IMR-90 (cell line): ENCODE data around the gene SLC22A4. TPM values are rescaled to one million over a fixed set of nuclear protein-coding genes. Genes with fewer than 3 reads are reported as not detected.

Source experiments
- ATAC-seq: fragments of 200-7000 bp; cut with Tn5 transposase; 2 replicates; pipeline ENCODE4 v1.9.1; 2020; ENCODE audit warnings: low read depth, mild to moderate bottlenecking, moderate library complexity
- BruUV-seq: library from RNA; stranded (reverse); fragments of 400-500 nt; replicated peaks from 2 replicates; lab custom pipeline; 2021; lab: Mats Ljungman, UMichigan
- CTCF ChIA-PET: fragments of 300-600 bp; formaldehyde crosslinking; extraction: SDS; loops from one replicate; lab custom pipeline; 2021; ENCODE audit warnings: antibody characterized with exemption; lab: Yijun Ruan, JAX
- POLR2A ChIA-PET: fragments of 300-600 bp; sonication (Branson Sonifier 250); formaldehyde crosslinking; loops from one replicate; lab custom pipeline; 2022; ENCODE audit warnings: antibody characterized with exemption; ENCODE audit not compliant: unreplicated experiment; lab: Charles Lee
- DNase-seq: peaks from one replicate; pipeline ENCODE4 v3.0.0; 2013
- H2AFZ ChIP-seq: replicated peaks from 2 replicates; pipeline ENCODE3; 2013; ENCODE audit warnings: low read length, mild to moderate bottlenecking; ENCODE audit not compliant: poor library complexity
- H2AK5ac ChIP-seq: 2 replicates; pipeline ENCODE4 v1.6.1; 2013; ENCODE audit warnings: low read depth, low read length, inconsistent platforms
- H2AK9ac ChIP-seq: replicated peaks from 2 replicates; pipeline ENCODE3; 2013; ENCODE audit warnings: mild to moderate bottlenecking, low read depth, low read length, moderate library complexity; ENCODE audit not compliant: poor library complexity
- H2BK120ac ChIP-seq: 2 replicates; pipeline ENCODE4 v1.6.1; 2013; ENCODE audit warnings: low read depth, low read length, inconsistent platforms
- H2BK15ac ChIP-seq: 3 replicates; pipeline ENCODE4 v1.6.1; 2013; ENCODE audit warnings: low read depth, low read length, inconsistent platforms
- H2BK20ac ChIP-seq: 2 replicates; pipeline ENCODE4 v1.6.1; 2013; ENCODE audit warnings: low read depth, mild to moderate bottlenecking, inconsistent platforms, low read length, moderate library complexity
- H2BK5ac ChIP-seq: 2 replicates; pipeline ENCODE4 v1.6.1; 2013; ENCODE audit warnings: mild to moderate bottlenecking, low read depth, low read length, inconsistent platforms; ENCODE audit not compliant: poor library complexity, severe bottlenecking
- H3K14ac ChIP-seq: replicated peaks from 2 replicates; pipeline ENCODE4 v1.6.1; 2013; ENCODE audit warnings: low read depth, low read length, inconsistent platforms
- H3K18ac ChIP-seq: 2 replicates; pipeline ENCODE4 v1.6.1; 2013; ENCODE audit warnings: low read depth, low read length, control low read depth
- H3K23ac ChIP-seq: 2 replicates; pipeline ENCODE4 v1.6.1; 2013; ENCODE audit warnings: low read depth, low read length, inconsistent platforms
- H3K27ac ChIP-seq: 2 replicates; pipeline ENCODE4 v1.5.1; 2013; ENCODE audit warnings: mild to moderate bottlenecking, control low read depth, low read length; ENCODE audit not compliant: insufficient read depth
- H3K27me3 ChIP-seq: 2 replicates; pipeline ENCODE4 v1.6.1; 2013; ENCODE audit warnings: low read length; ENCODE audit not compliant: control insufficient read depth, insufficient read depth
- H3K36me3 ChIP-seq: 2 replicates; pipeline ENCODE4 v1.6.1; 2013; ENCODE audit warnings: low read length, mixed read lengths; ENCODE audit not compliant: control insufficient read depth, insufficient read depth
- H3K4ac ChIP-seq: 2 replicates; pipeline ENCODE4 v1.6.1; 2013; ENCODE audit warnings: low read depth, low read length, inconsistent platforms
- H3K4me1 ChIP-seq: 2 replicates; pipeline ENCODE4 v1.6.1; 2013; ENCODE audit warnings: low read length, mixed read lengths; ENCODE audit not compliant: control insufficient read depth, insufficient read depth
- H3K4me2 ChIP-seq: 2 replicates; pipeline ENCODE4 v1.6.1; 2013; ENCODE audit warnings: low read depth, mild to moderate bottlenecking, control low read depth, low read length, moderate library complexity
- H3K4me3 ChIP-seq: 2 replicates; pipeline ENCODE4 v1.5.1; 2013; ENCODE audit warnings: low read depth, mild to moderate bottlenecking, control low read depth, low read length, moderate library complexity; ENCODE audit not compliant: insufficient read depth
- H3K56ac ChIP-seq: 2 replicates; pipeline ENCODE4 v1.6.1; 2013; ENCODE audit warnings: low read length, inconsistent platforms; ENCODE audit not compliant: insufficient read depth; ENCODE audit errors: extremely low read depth
- H3K79me1 ChIP-seq, 2 experiments: 2 replicates each; pipeline ENCODE4 v1.6.1; 2013; ENCODE audit warnings: low read length in 2 of 2, inconsistent platforms in 1 of 2, low read depth in 1 of 2
- H3K9ac ChIP-seq: 2 replicates; pipeline ENCODE4 v1.6.1; 2013; ENCODE audit warnings: low read depth, low read length, control low read depth
- H3K9me1 ChIP-seq: 2 replicates; pipeline ENCODE4 v1.6.1; 2013; ENCODE audit warnings: low read length, inconsistent platforms; ENCODE audit not compliant: insufficient read depth
- H3K9me3 ChIP-seq: 2 replicates; pipeline ENCODE4 v1.6.1; 2013; ENCODE audit warnings: low read length; ENCODE audit not compliant: control insufficient read depth, insufficient read depth
- H4K20me1 ChIP-seq: 2 replicates; pipeline ENCODE4 v1.6.1; 2013; ENCODE audit warnings: low read length, inconsistent platforms; ENCODE audit not compliant: insufficient read depth
- H4K5ac ChIP-seq: 2 replicates; pipeline ENCODE4 v1.6.1; 2013; ENCODE audit warnings: mild to moderate bottlenecking, low read depth, low read length, control low read depth
- H4K8ac ChIP-seq, 2 experiments: 2 replicates each; pipeline ENCODE4 v1.6.1; 2013; ENCODE audit warnings: low read depth in 2 of 2, low read length in 2 of 2, control low read depth in 1 of 2, inconsistent platforms in 1 of 2
- H4K91ac ChIP-seq: 2 replicates; pipeline ENCODE4 v1.6.1; 2013; ENCODE audit warnings: low read depth, low read length, inconsistent platforms; ENCODE audit not compliant: insufficient read depth
- BHLHE40 ChIP-seq: fragments of 150-350 bp; IDR thresholded peaks from 2 replicates; pipeline ENCODE4 v1.6.1; 2016; ENCODE audit warnings: mild to moderate bottlenecking, low read depth, low read length
- CEBPB ChIP-seq: IDR thresholded peaks from 2 replicates; pipeline ENCODE4 v1.6.1; 2012; ENCODE audit warnings: low read depth, low read length, improper control_type of control experiment
- CHD1 ChIP-seq: IDR thresholded peaks from 2 replicates; pipeline ENCODE4 v1.6.1; 2012; ENCODE audit warnings: low read depth, low read length, improper control_type of control experiment
- FOS ChIP-seq: fragments of 150-350 bp; IDR thresholded peaks from 2 replicates; pipeline ENCODE4 v1.6.1; 2016; ENCODE audit warnings: low read depth, low read length
- MAFK ChIP-seq: IDR thresholded peaks from 2 replicates; pipeline ENCODE4 v1.6.1; 2012; ENCODE audit warnings: low read depth, low read length, improper control_type of control experiment
- MAZ ChIP-seq: IDR thresholded peaks from 2 replicates; pipeline ENCODE4 v1.6.1; 2012; ENCODE audit warnings: low read depth, mild to moderate bottlenecking, low read length, improper control_type of control experiment, moderate library complexity, borderline replicate concordance
- NFE2L2 ChIP-seq: fragments of 150-350 bp; IDR thresholded peaks from 2 replicates; pipeline ENCODE4 v1.6.1; 2016; ENCODE audit warnings: low read depth, mild to moderate bottlenecking, low read length
- RAD21 ChIP-seq: IDR thresholded peaks from 2 replicates; pipeline ENCODE4 v1.6.1; 2012; ENCODE audit warnings: low read length, improper control_type of control experiment
- RCOR1 ChIP-seq: IDR thresholded peaks from 2 replicates; pipeline ENCODE4 v1.6.1; 2012; ENCODE audit warnings: mild to moderate bottlenecking, low read length, improper control_type of control experiment; ENCODE audit not compliant: insufficient replicate concordance
- RFX5 ChIP-seq: IDR thresholded peaks from 2 replicates; pipeline ENCODE4 v1.8.0; 2012; ENCODE audit warnings: low read depth, mild to moderate bottlenecking, low read length, moderate library complexity
- SMC3 ChIP-seq: fragments of 150-350 bp; IDR thresholded peaks from 2 replicates; pipeline ENCODE4 v1.6.1; 2016; ENCODE audit warnings: low read depth, mild to moderate bottlenecking, antibody characterized with exemption, low read length, moderate library complexity
- WGBS, 2 experiments: methylation state at CpG; one replicate each; pipeline versions ENCODE4 v1.1.5 to v1.1.7; 2013; ENCODE audit warnings: missing lambda C conversion rate in 2 of 2; ENCODE audit not compliant: insufficient read length in 1 of 2; ENCODE audit errors: extremely low coverage in 2 of 2; 5-methylcytosine and 5-hydroxymethylcytosine counted together
- dilution Hi-C: fragments of 300-500 bp; cut with HindIII; formaldehyde crosslinking; loops from one replicate; pipeline ENCODE4 v1.14.3; 2018; ENCODE audit warnings: low sequenced_read_pairs; ENCODE audit not compliant: unreplicated experiment
- in situ Hi-C: fragments of 300-500 bp; cut with MboI; formaldehyde crosslinking; loops from 3 replicates; pipeline ENCODE4 v1.14.3; 2019; ENCODE audit warnings: low sequenced_read_pairs, inconsistent platforms, mixed read lengths
- intact Hi-C: fragments of 100-400 bp; cut with micrococcal nuclease; formaldehyde crosslinking; loops from 2 replicates; pipeline ENCODE4 v1.10.0; 2022
- polyA plus RNA-seq, 3 experiments: library from polyadenylated mRNA; depleted of rRNA; stranded (reverse); fragments of >200 nt; gene quantifications; 2 replicates each; pipeline ENCODE4 v1.2.3, GENCODE V29; 2012; ENCODE audit warnings: low replicate concordance in 1 of 3
- total RNA-seq: library from RNA; depleted of rRNA; stranded (reverse); fragments of >200 nt; gene quantifications from 2 replicates; pipeline ENCODE4 v1.2.3, GENCODE V29; 2012
- TF ChIP-seq, protein P1 (sequence below): fragments of 150-350 bp; IDR thresholded peaks from 2 replicates; pipeline ENCODE4 v1.6.1; 2017; ENCODE audit warnings: mild to moderate bottlenecking, antibody characterized with exemption, low read length, low read depth
- TF ChIP-seq, protein P2 (sequence below): conservative IDR thresholded peaks from 2 replicates; pipeline ENCODE4 v1.5.1; 2012; ENCODE audit warnings: mild to moderate bottlenecking, low read depth, low read length, improper control_type of control experiment

The SLC22A4 gene
- total and polyA plus RNA-seq, 2 of the 4 experiments (the other 2 are of a cell fraction) = 2.6 to 3.2 TPM

DNA sequence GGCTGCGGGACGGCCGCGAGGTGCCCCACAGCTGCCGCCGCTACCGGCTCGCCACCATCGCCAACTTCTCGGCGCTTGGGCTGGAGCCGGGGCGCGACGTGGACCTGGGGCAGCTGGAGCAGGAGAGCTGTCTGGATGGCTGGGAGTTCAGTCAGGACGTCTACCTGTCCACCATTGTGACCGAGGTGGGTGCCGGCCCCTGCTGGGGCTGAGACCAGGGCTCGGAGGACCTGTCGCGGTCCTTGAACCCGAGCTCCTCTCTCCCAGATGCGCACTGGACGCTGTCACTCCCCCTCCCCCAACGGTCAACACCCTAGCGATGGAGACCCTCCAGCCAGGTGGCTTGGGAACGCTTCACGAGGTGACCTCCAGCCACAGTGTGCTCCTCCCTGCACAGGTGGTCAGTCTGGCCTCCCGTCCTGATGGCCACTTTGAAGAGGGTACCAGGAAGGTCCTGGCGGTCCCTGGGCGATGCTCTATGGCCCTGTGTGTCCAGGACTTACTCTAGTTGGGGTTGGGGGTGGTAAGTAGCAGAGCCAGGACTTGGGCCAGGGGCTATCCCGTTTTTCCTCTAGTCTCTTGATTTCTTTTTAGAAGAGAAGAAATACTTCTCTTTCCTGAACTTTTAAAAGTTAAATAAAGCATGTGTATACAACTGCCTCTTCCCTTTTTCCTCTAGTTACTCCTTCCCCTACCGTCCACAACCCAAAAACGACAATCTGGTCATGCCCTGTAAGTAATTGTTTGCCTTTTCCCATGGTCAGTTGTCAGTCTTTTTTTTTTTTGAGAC lies 76.2 kb downstream of the SLC22A4 start:
- no peak overlapping the region for H3K56ac ChIP-seq
- DNase-seq (no peak), ATAC-seq (no peak)
- peak overlapping the region; percentile 88 for H3K4me3 ChIP-seq
- peaks cover 9% of the 10 kb centered on the region for H3K4me1 ChIP-seq
- no peaks in the 10 kb centered on the region for H4K20me1 ChIP-seq
- H2AFZ ChIP-seq = peak overlapping the region; percentile 100
- H4K91ac ChIP-seq = peak overlapping the region; percentile 71; the same call in 1 of the 2 replicates
- H3K79me1 ChIP-seq = peaks cover 0 to 10% of the 10 kb centered on the region in 2 experiments; a peak in 1 of 4 replicates
- in situ Hi-C loops (no loop called here), intact Hi-C loops (no loop called here), dilution Hi-C loops (no loop called here)
- H3K9ac ChIP-seq = peak overlapping the region; percentile 59
- H2BK5ac ChIP-seq = no peak overlapping the region
- POLR2A ChIA-PET = interaction anchor here (0.6 kb wide), 1 partner anchor 10 kb away, joined by 6 read pairs; no protein-coding TSS in a partner anchor
- peak overlapping the region; percentile 67 for H2AK9ac ChIP-seq
- H3K9me1 ChIP-seq = peaks cover 6% of the 10 kb centered on the region
- peak overlapping the region; percentile 63 for H3K4ac ChIP-seq
- H2BK120ac ChIP-seq = peak overlapping the region; percentile 80; the same call in 1 of the 2 replicates
- H3K27me3 ChIP-seq = no peaks in the 10 kb centered on the region
- H3K23ac ChIP-seq = peak overlapping the region; percentile 16; the same call in 1 of the 2 replicates
- no peak overlapping the region for H2BK15ac ChIP-seq
- H3K27ac ChIP-seq = no peak overlapping the region; the same call in 1 of the 2 replicates
- no TSS peak for BruUV-seq
- peak overlapping the region; percentile 95 for H4K5ac ChIP-seq
- H3K36me3 ChIP-seq = no peaks in the 10 kb centered on the region
- peak overlapping the region; percentile 93 for H2AK5ac ChIP-seq
- H3K18ac ChIP-seq = peak overlapping the region; percentile 17; the same call in 1 of the 2 replicates
- WGBS, 2 experiments = 17% methylated on average over 10 of the region's 34 CpGs; no CpG with 5 or more reads in 1 of the 2 experiments
- peak overlapping the region; percentile 58 for H3K14ac ChIP-seq
- CTCF ChIA-PET = interaction anchor here (0.7 kb wide), 1 partner anchor 304 kb away, joined by 3 read pairs; no protein-coding TSS in a partner anchor
- no peak overlapping the region for H2BK20ac ChIP-seq
- H4K8ac ChIP-seq = peak overlapping the region; percentile 77 to 94
- H3K9me3 ChIP-seq = no peaks in the 10 kb centered on the region
- peak overlapping the region; percentile 96 for H3K4me2 ChIP-seq
- no peak for TF ChIP-seq CEBPB
- TF ChIP-seq RAD21 = no peak
- TF ChIP-seq NFE2L2 = no peak
- TF ChIP-seq BHLHE40 = no peak
- TF ChIP-seq, protein P1, sequence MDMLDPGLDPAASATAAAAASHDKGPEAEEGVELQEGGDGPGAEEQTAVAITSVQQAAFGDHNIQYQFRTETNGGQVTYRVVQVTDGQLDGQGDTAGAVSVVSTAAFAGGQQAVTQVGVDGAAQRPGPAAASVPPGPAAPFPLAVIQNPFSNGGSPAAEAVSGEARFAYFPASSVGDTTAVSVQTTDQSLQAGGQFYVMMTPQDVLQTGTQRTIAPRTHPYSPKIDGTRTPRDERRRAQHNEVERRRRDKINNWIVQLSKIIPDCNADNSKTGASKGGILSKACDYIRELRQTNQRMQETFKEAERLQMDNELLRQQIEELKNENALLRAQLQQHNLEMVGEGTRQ = no peak
- TF ChIP-seq FOS = no peak
- TF ChIP-seq MAFK = no peak
- no peak for TF ChIP-seq SMC3
- no peak for TF ChIP-seq RFX5
- TF ChIP-seq CHD1 = no peak
- no peak for TF ChIP-seq MAZ
- TF ChIP-seq, protein P2, sequence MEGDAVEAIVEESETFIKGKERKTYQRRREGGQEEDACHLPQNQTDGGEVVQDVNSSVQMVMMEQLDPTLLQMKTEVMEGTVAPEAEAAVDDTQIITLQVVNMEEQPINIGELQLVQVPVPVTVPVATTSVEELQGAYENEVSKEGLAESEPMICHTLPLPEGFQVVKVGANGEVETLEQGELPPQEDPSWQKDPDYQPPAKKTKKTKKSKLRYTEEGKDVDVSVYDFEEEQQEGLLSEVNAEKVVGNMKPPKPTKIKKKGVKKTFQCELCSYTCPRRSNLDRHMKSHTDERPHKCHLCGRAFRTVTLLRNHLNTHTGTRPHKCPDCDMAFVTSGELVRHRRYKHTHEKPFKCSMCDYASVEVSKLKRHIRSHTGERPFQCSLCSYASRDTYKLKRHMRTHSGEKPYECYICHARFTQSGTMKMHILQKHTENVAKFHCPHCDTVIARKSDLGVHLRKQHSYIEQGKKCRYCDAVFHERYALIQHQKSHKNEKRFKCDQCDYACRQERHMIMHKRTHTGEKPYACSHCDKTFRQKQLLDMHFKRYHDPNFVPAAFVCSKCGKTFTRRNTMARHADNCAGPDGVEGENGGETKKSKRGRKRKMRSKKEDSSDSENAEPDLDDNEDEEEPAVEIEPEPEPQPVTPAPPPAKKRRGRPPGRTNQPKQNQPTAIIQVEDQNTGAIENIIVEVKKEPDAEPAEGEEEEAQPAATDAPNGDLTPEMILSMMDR = no peak
- no peak for TF ChIP-seq RCOR1
